ENCODE measurements around the gene DHRS12. TPM values are rescaled to one million over a fixed set of nuclear protein-coding genes. Genes with fewer than 3 reads are reported as not detected.

Gene DHRS12
- total RNA-seq, 4 donors from 2014 or later: 8.1 to 21.7 (median 12.5) TPM

DNA sequence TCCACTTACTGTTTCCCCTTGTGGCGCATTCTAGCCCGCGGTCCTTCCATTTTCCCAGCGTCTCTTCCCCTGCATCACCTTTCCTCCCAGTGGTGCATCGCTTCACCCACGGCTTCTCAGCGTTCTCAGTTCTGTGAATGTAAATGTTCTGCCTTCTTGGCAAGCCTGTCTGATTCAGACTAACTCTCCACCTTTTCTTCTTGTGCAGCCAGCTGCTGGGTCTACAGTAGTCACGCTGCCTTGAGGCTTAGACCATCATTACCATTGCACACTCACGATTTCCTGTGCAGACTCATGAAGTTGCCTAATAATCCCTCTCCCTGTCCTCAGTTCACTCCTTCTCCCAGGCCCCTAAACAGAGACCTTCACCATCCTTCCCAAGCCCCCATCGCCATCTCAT lies 75.0 kb downstream of the DHRS12 start:
- Histone ChIP-seq H3K4me1 (peaks cover 0 to 4% (median 0%) of the 10 kb centered on the region in 4 donors), H3K36me3 (no peaks in the 10 kb centered on the region), H3K9me3 (no peaks in the 10 kb centered on the region), H3K4me3 (no peak overlapping the region), H3K27me3 (no peaks in the 10 kb centered on the region), H3K27ac (no peak overlapping the region)
- TF ChIP-seq POLR2A (IDR thresholded peaks at IDR 0.05) (no peak), CTCF (IDR thresholded peaks at IDR 0.05) (no peak)
- no peak for DNase-seq

DNA sequence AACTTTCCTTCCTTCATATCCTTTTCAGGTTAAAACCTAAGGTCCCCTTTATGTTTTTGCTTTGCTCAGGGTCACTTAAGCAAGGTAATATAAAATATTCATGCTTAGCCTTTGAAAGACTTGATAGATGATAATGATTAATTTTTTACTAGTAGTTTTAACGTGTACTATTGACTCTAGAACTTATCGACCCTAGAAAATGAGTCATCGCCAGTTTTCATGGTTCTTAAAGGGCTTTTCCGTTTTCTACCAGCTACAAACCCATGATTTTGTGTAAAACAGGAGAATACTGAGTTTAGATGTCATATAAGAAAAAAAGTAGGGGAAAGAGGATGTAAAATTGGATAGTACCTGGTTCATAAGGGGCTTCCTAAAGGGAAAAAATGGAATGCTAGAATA lies 75.7 kb downstream of the DHRS12 start:
- Histone ChIP-seq H3K36me3 (no peaks in the 10 kb centered on the region), H3K27ac (no peak overlapping the region), H3K4me3 (no peak overlapping the region), H3K27me3 (no peaks in the 10 kb centered on the region), H3K9me3 (no peaks in the 10 kb centered on the region), H3K4me1 (peaks cover 0 to 4% (median 0%) of the 10 kb centered on the region in 4 donors)
- no peak for DNase-seq
- no peak for TF ChIP-seq CTCF (IDR thresholded peaks at IDR 0.05)
- no peak for TF ChIP-seq POLR2A (IDR thresholded peaks at IDR 0.05)

GRCh38 chr13:51727634-51728274 lies 76.2 kb downstream of the DHRS12 start:
- H3K27me3 ChIP-seq: no peaks in the 10 kb centered on the region
- no peaks in the 10 kb centered on the region for H3K9me3 ChIP-seq
- no peak for TF ChIP-seq CTCF (IDR thresholded peaks at IDR 0.05)
- peaks cover 0 to 4% (median 0%) of the 10 kb centered on the region in 4 donors for H3K4me1 ChIP-seq
- no peak overlapping the region for H3K27ac ChIP-seq
- H3K4me3 ChIP-seq: no peak overlapping the region
- no peak for DNase-seq
- no peaks in the 10 kb centered on the region for H3K36me3 ChIP-seq

- no peaks in the 10 kb centered on the region for H3K27me3 ChIP-seq
- TF ChIP-seq CTCF (IDR thresholded peaks at IDR 0.05) (no peak), POLR2A (IDR thresholded peaks at IDR 0.05) (no peak)
- H3K36me3 ChIP-seq: no peaks in the 10 kb centered on the region
- H3K4me3 ChIP-seq: no peak overlapping the region
- H3K27ac ChIP-seq: no peak overlapping the region
- H3K9me3 ChIP-seq: no peaks in the 10 kb centered on the region
- H3K4me1 ChIP-seq: peaks cover 0 to 4% (median 0%) of the 10 kb centered on the region in 4 donors
- DNase-seq: no peak
Measured at GRCh38 chr13:51726446-51727193, 77.3 kb downstream of the DHRS12 start.

- Histone ChIP-seq H3K27ac (no peak overlapping the region), H3K36me3 (no peaks in the 10 kb centered on the region), H3K9me3 (no peaks in the 10 kb centered on the region), H3K4me3 (no peak overlapping the region), H3K27me3 (no peaks in the 10 kb centered on the region), H3K4me1 (peaks cover 0 to 4% (median 0%) of the 10 kb centered on the region in 4 donors)
- TF ChIP-seq POLR2A (IDR thresholded peaks at IDR 0.05): no peak
- TF ChIP-seq CTCF (IDR thresholded peaks at IDR 0.05): no peak
- DNase-seq: no peak
Measured at GRCh38 chr13:51724721-51725120, 79.2 kb downstream of the DHRS12 start.

All from Peyer's patch (tissue), 4 donors.